Keratinocyte (primary cell): ENCODE measurements around the gene OR52B2. TPM values are rescaled to one million over a fixed set of nuclear protein-coding genes. Genes with fewer than 3 reads are reported as not detected.

ENCODE experiments used
- DNase-seq: peaks from one replicate; pipeline ENCODE4 v3.0.0-alpha.2; 2011; ENCODE audit warnings: low read depth, missing footprints, low spot score
- FAIRE-seq: peaks from 2 replicates; lab custom pipeline; 2011; peaks lifted over from hg19 to GRCh38; lab: Jason Lieb, UNC
- H2AFZ ChIP-seq: 2 replicates; pipeline ENCODE4 v1.6.0; 2012; ENCODE audit warnings: low read length, control low read depth, inconsistent platforms; ENCODE audit not compliant: control insufficient read depth
- H3K27ac ChIP-seq: 2 replicates; pipeline ENCODE4 v1.5.1; 2011; ENCODE audit warnings: low read length; ENCODE audit not compliant: control insufficient read depth, insufficient read depth
- H3K27me3 ChIP-seq: 3 replicates; pipeline ENCODE4 v1.6.0; 2011; ENCODE audit warnings: low read length; ENCODE audit not compliant: control insufficient read depth, insufficient read depth; ENCODE audit errors: extremely low read depth
- H3K36me3 ChIP-seq, 2 experiments: 2 replicates in 1 of 2; 3 replicates in 1 of 2; pipeline ENCODE4 v1.5.1; 2011; ENCODE audit warnings: low read length in 2 of 2, mild to moderate bottlenecking in 1 of 2; ENCODE audit not compliant: control insufficient read depth in 2 of 2, insufficient read depth in 2 of 2; ENCODE audit errors: extremely low read depth in 1 of 2
- H3K4me1 ChIP-seq: 3 replicates; pipeline ENCODE4 v1.5.1; 2011; ENCODE audit warnings: low read length; ENCODE audit not compliant: control insufficient read depth, insufficient read depth; ENCODE audit errors: extremely low read depth
- H3K4me2 ChIP-seq: 3 replicates; pipeline ENCODE4 v1.6.0; 2011; ENCODE audit warnings: low read depth, low read length; ENCODE audit not compliant: control insufficient read depth, insufficient read depth; ENCODE audit errors: extremely low read depth
- H3K4me3 ChIP-seq, 3 experiments: fragments of 200-600 bp in 1 of 3; sonication (generic) in 1 of 3; 2 replicates in 2 of 3; 3 replicates in 1 of 3; pipeline ENCODE4 v1.5.1; 2011 to 2016; ENCODE audit warnings: low read length in 3 of 3, mild to moderate bottlenecking in 3 of 3, control low read depth in 2 of 3, inconsistent platforms in 1 of 3, low read depth in 1 of 3, mixed read lengths in 1 of 3, mixed run types in 1 of 3, moderate library complexity in 1 of 3; ENCODE audit not compliant: control insufficient read depth in 2 of 3, insufficient read depth in 2 of 3; ENCODE audit errors: extremely low read depth in 1 of 3
- H3K79me2 ChIP-seq: 2 replicates; pipeline ENCODE4 v1.6.0; 2012; ENCODE audit warnings: low read length; ENCODE audit not compliant: control insufficient read depth, insufficient read depth
- H3K9ac ChIP-seq: 3 replicates; pipeline ENCODE4 v1.6.0; 2011; ENCODE audit warnings: low read length; ENCODE audit not compliant: control insufficient read depth, insufficient read depth; ENCODE audit errors: extremely low read depth
- H3K9me1 ChIP-seq: 3 replicates; pipeline ENCODE4 v1.6.0; 2011; ENCODE audit warnings: low read length; ENCODE audit not compliant: control insufficient read depth, insufficient read depth; ENCODE audit errors: extremely low read depth
- H3K9me3 ChIP-seq: 2 replicates; pipeline ENCODE4 v1.5.1; 2012; ENCODE audit warnings: low read depth, low read length; ENCODE audit not compliant: control insufficient read depth
- H4K20me1 ChIP-seq: 3 replicates; pipeline ENCODE4 v1.6.0; 2011; ENCODE audit warnings: low read length; ENCODE audit not compliant: control insufficient read depth, insufficient read depth; ENCODE audit errors: extremely low read depth
- EZH2 ChIP-seq: IDR thresholded peaks from one replicate; pipeline ENCODE4 v1.6.1; 2012; ENCODE audit warnings: inconsistent platforms, mild to moderate bottlenecking, low read length, moderate library complexity
- dilution Hi-C: fragments of 300-500 bp; cut with MboI; formaldehyde crosslinking; loops from one replicate; pipeline ENCODE4 v1.7.0; 2020; ENCODE audit warnings: low sequenced_read_pairs; ENCODE audit not compliant: extremely low pct_ligation_motif_present
- polyA plus RNA-seq, 5 experiments: library from polyadenylated mRNA; depleted of rRNA in 3 of 5; stranded (reverse) in 3 of 5; stranded (forward) in 1 of 5; unstranded in 1 of 5; fragments of >200 nt; gene quantifications; 1 replicate in 1 of 5; 2 replicates in 3 of 5; 3 replicates in 1 of 5; pipeline versions ENCODE4 v1.2.1 to v1.2.3, GENCODE V29; 2011 to 2012; ENCODE audit warnings: missing spikeins in 2 of 5, low read depth in 1 of 5, low replicate concordance in 1 of 5
- TF ChIP-seq, protein P1 (sequence below), 3 experiments: IDR thresholded peaks in 1 of 3; conservative IDR thresholded peaks in 1 of 3; optimal IDR thresholded peaks in 1 of 3; 2 replicates in 2 of 3; 3 replicates in 1 of 3; pipeline versions ENCODE3 to v1.5.1; 2011; ENCODE audit warnings: low read length in 3 of 3, mild to moderate bottlenecking in 3 of 3, moderate library complexity in 2 of 3, control low read depth in 1 of 3, inconsistent platforms in 1 of 3; ENCODE audit not compliant: insufficient read depth in 2 of 3; ENCODE audit errors: extremely low read depth in 1 of 3

Gene OR52B2
- polyA plus RNA-seq, 1 donor (not counting 4 experiments of a cell fraction or from before 2014, with no cell fraction given), result not detected

DNA sequence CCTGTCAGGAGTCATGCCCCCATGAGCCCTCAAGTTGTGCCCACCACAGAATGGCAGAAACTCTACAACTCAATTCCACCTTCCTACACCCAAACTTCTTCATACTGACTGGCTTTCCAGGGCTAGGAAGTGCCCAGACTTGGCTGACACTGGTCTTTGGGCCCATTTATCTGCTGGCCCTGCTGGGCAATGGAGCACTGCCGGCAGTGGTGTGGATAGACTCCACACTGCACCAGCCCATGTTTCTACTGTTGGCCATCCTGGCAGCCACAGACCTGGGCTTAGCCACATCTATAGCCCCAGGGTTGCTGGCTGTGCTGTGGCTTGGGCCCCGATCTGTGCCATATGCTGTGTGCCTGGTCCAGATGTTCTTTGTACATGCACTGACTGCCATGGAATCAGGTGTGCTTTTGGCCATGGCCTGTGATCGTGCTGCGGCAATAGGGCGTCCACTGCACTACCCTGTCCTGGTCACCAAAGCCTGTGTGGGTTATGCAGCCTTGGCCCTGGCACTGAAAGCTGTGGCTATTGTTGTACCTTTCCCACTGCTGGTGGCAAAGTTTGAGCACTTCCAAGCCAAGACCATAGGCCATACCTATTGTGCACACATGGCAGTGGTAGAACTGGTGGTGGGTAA is 29.2 kb upstream of the OR52B2 start, which contains the start of gene OR52W1:
Gene OR52W1 (plus strand): TSS at position 51 of the 637 bp plus-strand sequence. CDS start 0 bp downstream, at position 51.
- no peak within 1 kb of the TSS for H3K9ac ChIP-seq
- H3K4me2 ChIP-seq, result no peak within 1 kb of the TSS
- dilution Hi-C loops, result no loop called here
- H3K79me2 ChIP-seq, result no peaks in the 10 kb centered on the region
- H3K9me1 ChIP-seq, result no peaks in the 10 kb centered on the region
- no peak within 1 kb of the TSS for H3K27ac ChIP-seq
- no peaks in the 10 kb centered on the region for H3K4me1 ChIP-seq
- no peaks in the 10 kb centered on the region for H3K36me3 ChIP-seq
- no peaks in the 10 kb centered on the region for H4K20me1 ChIP-seq
- H2AFZ ChIP-seq, result no peak within 1 kb of the TSS
- no peaks in the 10 kb centered on the region for H3K9me3 ChIP-seq
- TF ChIP-seq, protein P1, sequence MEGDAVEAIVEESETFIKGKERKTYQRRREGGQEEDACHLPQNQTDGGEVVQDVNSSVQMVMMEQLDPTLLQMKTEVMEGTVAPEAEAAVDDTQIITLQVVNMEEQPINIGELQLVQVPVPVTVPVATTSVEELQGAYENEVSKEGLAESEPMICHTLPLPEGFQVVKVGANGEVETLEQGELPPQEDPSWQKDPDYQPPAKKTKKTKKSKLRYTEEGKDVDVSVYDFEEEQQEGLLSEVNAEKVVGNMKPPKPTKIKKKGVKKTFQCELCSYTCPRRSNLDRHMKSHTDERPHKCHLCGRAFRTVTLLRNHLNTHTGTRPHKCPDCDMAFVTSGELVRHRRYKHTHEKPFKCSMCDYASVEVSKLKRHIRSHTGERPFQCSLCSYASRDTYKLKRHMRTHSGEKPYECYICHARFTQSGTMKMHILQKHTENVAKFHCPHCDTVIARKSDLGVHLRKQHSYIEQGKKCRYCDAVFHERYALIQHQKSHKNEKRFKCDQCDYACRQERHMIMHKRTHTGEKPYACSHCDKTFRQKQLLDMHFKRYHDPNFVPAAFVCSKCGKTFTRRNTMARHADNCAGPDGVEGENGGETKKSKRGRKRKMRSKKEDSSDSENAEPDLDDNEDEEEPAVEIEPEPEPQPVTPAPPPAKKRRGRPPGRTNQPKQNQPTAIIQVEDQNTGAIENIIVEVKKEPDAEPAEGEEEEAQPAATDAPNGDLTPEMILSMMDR (optimal IDR thresholded peaks at IDR 0.05 in 1 of 3, IDR thresholded peaks at IDR 0.05 in 1 of 3, conservative IDR thresholded peaks at IDR 0.05 in 1 of 3; ENCODE audit: extremely low read depth in 1 of 3, insufficient read depth in 2 of 3, low read length in 3 of 3), result no peak
- TF ChIP-seq EZH2, result no peak
- DNase-seq, result no peak
- no peak for FAIRE-seq
- no peak within 1 kb of the TSS for H3K4me3 ChIP-seq
- H3K27me3 ChIP-seq, result no peaks in the 10 kb centered on the region

DNA sequence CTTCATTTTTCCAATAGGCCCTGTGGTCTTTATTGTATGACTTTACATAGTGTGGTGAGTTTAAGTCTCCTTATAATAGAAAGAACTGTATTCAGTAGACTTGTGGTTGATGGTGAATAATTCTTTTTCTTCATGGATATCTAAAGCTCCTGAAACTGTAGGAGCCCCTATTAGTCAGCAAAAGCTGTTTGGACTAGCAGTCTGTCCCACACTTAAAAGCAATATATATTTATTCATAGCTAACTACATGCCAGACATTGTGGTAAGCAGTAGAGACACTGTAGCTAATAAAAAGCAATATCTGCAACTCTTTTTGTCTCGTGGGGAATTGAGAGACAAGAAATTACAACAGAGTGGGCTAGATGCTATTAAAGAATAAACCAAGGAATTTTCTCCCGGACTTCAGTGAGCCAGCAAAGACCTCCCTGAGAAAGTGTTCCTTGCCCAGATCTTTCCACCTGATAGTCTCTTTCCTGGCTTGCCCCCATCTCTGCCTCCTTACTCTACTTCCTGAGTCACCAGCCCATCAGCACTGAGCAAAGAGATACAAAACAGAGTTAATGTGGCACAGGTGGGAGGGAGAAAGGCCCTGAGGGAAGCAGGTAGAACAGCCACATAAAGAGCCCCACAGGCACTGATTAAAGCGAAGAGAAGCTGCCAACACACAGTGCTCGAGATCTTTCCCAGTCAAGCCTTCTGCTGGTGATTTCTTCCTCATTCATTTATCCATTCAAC is 27.5 kb upstream of the OR52B2 start:
- H3K9me3 ChIP-seq, result no peaks in the 10 kb centered on the region
- H3K9me1 ChIP-seq, result no peaks in the 10 kb centered on the region
- TF ChIP-seq, protein P1 (optimal IDR thresholded peaks at IDR 0.05 in 1 of 3, IDR thresholded peaks at IDR 0.05 in 1 of 3, conservative IDR thresholded peaks at IDR 0.05 in 1 of 3; ENCODE audit: extremely low read depth in 1 of 3, insufficient read depth in 2 of 3, low read length in 3 of 3), result no peak
- no peak for TF ChIP-seq EZH2
- dilution Hi-C loops, result no loop called here
- no peaks in the 10 kb centered on the region for H3K79me2 ChIP-seq
- no peak overlapping the region for H3K27ac ChIP-seq
- H2AFZ ChIP-seq, result no peak overlapping the region
- no peak overlapping the region for H3K4me2 ChIP-seq
- no peaks in the 10 kb centered on the region for H4K20me1 ChIP-seq
- no peak for DNase-seq
- H3K4me1 ChIP-seq, result no peaks in the 10 kb centered on the region
- no peak overlapping the region for H3K4me3 ChIP-seq
- FAIRE-seq, result no peak
- no peak overlapping the region for H3K9ac ChIP-seq
- no peaks in the 10 kb centered on the region for H3K36me3 ChIP-seq
- no peaks in the 10 kb centered on the region for H3K27me3 ChIP-seq
